ENCODE measurements around the gene ADAMTS9.
"Not testable (repeated sequence)": the region's sequence is repeated elsewhere in the genome, so short reads cannot be mapped to it uniquely, and the experiment has no call there.

The ADAMTS9 gene

GRCh38 chr3:64566859-64567258 lies 120.9 kb downstream of the ADAMTS9 start:
- DNase-seq, result no peak

GRCh38 chr3:64563751-64564150 lies 124.0 kb downstream of the ADAMTS9 start:
- DNase-seq, result no peak

DNA sequence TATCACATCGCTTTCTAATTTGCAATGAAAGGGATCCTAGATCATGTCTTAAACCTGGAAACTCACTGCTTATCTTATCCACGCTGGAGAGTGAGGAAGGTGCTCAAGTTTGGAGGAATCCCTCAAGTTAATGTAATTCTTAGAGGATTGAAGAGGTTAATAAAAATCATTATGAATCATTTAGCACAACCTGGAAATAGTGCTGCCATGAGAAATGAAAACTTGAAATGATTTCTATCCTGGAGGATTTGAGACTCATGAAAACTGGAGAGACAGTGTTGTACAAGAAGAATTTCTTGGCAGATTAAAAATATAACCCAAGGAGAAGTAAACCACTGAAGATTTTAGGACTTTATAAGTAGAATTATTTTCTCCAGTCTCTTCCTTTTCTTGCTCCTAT lies 125.9 kb downstream of the ADAMTS9 start:
- DNase-seq, result no peak

DNA sequence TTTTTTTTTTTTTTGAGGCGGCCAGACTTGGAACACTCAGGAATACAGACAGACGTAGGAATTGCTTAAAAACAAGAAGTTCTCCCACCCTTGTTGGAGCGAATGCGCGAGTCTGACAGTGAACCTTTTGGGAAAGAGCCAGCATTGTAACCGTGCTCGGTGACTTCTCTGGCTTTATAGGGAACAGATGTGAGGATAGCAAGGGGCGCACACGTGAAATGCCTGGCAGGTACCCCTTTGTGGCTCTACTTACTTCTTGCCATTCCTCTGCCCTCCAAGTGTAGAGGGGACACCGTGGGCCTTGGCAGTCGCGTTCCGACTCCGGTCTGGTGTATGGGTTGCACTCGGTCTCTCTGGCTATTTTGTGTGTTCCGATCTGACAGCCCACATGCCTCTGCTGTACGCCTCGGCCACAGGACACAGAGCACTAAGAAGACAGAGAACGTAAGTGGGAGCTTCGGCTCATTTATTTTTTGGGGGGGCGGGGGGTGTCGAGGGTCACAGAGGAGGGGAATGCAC lies 126.4 kb downstream of the ADAMTS9 start:
- no peak for DNase-seq

DNA sequence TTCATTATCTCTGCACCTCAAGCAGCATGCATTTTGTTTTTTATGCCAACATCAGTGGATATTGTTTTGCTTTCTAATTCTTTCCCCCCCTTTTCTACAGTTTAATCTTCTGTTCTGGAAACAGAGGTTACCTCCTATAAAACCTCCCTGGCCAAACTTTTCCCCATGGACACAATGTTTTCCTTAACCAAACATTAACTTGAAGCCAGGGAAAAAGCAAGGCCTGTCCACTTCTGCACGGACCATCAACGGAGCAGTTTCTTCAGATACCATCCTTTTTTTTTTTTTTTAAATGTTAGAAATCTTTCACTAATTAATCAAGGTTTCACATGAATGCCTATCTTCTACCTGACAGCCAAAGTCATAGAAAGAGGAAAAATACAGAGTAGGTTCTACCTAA lies 127.0 kb downstream of the ADAMTS9 start:
- no peak for DNase-seq

- no peak for DNase-seq
These were observed 128.2 kb downstream of the ADAMTS9 start for GRCh38 chr3:64559588-64559987.

DNA sequence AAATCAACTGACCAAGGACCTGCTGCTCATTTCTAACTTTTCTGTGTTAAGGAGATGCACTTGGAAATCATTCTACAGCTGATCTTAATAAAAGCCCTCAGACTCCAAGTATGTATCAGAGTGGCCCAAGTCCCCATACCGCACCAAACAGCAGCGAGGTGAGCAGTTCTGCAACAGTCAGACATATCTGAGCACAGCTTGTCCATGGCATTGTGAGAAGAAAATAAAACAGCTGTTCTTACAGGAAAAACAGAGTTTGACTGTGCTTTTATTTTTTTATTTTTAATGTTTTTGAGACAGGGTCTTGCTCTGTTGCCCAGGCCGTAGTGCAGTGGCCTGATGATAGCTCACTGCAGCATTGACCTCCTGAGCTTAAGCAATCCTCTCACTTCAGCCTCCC lies 131.8 kb downstream of the ADAMTS9 start:
- DNase-seq, result no peak

DNA sequence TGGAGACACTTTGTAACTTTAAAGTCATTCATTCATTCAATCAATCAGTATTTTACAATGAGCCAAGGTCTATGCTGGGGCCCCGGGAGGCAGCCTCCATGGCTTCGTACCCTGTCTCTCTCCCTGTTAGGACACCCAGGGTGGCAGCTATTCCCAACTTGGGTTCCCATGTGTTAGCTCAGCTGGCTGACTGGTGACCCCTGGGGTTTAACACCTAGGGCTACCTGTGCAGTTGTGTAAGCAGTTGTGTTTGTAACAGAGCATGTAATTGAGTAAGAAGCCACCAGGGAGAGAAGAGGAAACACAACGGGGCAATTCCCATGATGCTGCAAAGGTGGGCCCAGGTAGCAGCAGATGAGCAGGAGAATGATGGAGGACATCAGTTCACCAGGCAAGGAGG lies 132.4 kb downstream of the ADAMTS9 start:
- DNase-seq, result no peak

DNA sequence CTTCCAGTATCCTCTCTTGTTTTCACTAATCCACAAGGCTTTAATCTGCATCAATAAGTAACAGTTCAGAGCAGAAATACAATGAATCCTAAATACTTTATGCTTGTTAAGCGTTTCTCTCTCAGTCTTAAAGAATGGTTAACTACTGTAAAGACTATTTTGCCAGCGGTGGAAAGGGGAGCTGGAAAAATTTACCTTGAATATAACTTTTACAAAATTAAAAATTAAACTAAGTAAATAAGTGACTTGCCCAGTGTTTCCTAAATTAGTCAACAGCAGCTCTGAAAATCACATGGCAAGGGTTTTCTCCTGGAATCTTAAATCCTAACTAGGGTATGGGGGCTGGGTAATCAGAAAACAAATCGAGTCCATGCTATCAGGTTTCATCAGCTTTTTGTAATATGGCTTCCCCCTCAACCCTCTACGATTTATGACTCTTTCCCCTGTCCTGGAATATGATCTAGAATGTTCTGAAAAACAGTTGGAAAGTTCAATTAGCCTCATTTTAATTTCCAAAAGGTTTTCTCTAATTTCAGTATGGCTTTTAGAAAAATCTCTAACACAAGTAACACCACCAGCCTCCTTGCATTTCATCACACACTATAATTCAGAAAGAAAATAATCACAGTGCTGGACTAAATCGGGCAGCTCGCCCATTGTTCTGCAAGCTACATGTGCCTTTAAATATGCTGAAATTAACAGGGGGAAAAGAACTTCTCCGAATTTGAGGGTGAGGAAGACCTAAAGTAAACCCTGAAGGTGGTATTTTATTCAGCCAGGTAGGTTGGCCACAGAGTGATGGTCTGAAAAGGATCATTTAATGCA lies 133.5 kb downstream of the ADAMTS9 start:
- no peak for DNase-seq

- no peak for DNase-seq
These were observed 134.8 kb downstream of the ADAMTS9 start for GRCh38 chr3:64552966-64553365.

DNA sequence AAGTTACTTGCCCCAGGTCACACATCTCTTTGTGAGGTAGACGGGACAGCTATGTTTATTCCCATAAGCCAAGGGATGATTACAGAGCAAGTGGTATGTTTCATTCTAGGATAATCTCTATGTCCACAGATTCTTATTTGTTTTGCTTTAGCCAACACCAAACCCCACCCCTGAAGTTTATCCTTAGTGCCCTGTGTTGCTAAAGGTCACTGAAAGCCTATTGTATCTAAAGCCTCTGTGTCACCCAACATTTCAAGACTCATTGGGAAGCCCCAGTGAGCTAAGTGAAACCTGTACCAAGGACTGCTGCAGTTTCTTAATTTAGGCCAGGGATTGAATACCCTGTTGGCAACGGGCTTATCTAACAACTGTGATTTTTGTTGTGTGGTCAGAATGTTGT lies 135.6 kb downstream of the ADAMTS9 start:
- DNase-seq, result no peak

GRCh38 chr3:64551697-64552096 lies 136.1 kb downstream of the ADAMTS9 start:
- no peak for DNase-seq

DNA sequence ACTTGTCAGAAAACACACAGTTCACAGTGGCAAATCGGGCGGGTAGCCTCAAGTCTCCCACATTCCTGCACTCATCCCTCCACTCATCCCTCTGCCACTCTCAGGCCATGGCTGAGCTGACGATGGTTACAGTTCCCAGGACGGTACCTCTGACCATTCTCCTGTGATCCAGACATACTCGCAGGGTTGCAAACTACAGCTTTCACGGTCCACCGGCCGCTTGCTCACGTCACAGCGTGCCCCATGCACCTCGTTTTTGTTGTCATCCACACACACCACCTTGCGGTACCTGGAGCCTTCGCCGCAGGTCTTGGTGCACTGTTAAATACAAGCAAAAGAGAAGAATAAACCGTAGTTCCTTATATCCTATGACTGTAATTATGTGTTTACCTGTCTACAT lies 137.1 kb downstream of the ADAMTS9 start:
- no peak for DNase-seq

DNA sequence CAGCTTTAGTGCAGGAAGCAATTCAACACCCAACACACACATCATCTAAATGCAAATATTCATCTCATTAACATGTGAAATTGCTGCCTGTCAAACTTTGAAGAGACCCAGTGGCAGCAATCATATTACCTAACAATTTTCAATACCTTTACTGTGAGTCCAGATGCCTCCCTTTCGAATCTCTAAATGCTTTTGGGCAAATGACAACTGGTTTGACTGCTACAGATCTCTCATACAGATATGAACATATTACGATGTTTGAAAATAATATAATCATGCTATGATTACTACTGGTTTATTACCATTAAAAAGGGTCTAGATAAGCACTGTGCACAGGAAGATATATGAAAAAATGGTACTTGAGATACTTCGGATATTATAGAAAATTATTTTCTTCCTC lies 137.9 kb downstream of the ADAMTS9 start:
- DNase-seq, result no peak

- no peak for DNase-seq
These were observed 139.5 kb downstream of the ADAMTS9 start for GRCh38 chr3:64548200-64548889.

DNA sequence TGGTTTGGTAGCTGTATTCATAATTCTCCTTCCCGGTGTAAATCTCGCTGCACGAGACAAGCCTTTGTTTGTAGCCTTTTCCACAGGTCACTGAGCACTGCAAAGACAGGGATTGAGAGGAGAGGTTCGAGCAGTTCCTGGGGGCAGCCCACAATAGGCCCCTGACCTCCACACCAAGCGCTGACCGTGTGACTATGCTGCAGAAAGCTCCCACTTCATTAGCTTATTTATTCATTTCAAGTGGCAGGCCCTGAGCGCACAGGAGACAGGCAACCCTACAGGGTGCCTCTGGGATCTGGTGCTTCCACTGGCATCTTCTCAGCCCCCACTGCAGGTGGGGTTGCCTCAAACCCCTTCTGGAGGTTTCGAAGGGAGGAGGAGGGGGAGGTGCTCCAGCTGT lies 140.9 kb downstream of the ADAMTS9 start:
- no peak for DNase-seq

GRCh38 chr3:64545239-64545638 lies 142.6 kb downstream of the ADAMTS9 start:
- not testable (repeated sequence) for DNase-seq

- DNase-seq, result no peak
These were observed 146.0 kb downstream of the ADAMTS9 start for GRCh38 chr3:64541803-64542202.

DNA sequence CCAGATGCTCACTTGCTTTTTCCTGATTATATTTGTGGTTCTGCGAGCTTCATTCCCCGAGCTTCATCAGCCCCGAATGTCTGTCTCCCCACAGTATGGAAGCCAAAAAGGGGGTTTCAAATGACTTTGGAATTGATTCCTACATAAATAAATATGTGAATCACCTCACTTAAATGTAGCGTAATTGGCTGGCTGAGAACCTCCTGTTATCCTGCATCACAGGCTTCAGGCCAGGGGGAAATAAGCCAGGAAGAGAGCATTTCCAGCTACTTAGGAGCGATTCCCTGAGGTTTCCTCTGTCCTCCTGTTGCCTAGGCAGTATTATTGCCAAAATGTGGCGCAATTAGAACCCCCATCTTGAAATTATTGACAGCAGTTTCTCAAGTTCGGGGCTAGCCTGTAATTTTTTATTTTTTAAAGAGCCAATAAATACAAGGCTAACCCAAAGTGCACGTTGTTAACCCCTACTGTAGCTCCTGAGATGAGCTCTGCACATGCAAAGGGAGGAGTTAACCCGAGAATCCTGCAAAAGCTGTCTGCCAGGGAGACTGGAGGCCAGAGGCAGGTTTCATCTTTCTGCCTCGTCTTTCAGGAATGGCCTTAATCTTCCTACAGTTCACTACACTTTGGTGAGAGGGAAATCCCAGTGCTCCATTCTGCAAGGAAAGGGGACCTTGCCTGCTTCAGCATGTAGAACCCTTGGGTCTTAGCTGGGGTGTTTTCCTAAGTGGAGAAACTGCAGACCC lies 148.2 kb downstream of the ADAMTS9 start:
- DNase-seq, result no peak

- DNase-seq, result no peak
These were observed 151.6 kb downstream of the ADAMTS9 start for GRCh38 chr3:64536166-64536565.

- peak; percentile 15 for DNase-seq
These were observed 154.0 kb downstream of the ADAMTS9 start for GRCh38 chr3:64533617-64534317.

- no peak for DNase-seq
These were observed 157.3 kb downstream of the ADAMTS9 start for GRCh38 chr3:64530434-64531049.
